ENCODE data around the gene MLIP.

DNA sequence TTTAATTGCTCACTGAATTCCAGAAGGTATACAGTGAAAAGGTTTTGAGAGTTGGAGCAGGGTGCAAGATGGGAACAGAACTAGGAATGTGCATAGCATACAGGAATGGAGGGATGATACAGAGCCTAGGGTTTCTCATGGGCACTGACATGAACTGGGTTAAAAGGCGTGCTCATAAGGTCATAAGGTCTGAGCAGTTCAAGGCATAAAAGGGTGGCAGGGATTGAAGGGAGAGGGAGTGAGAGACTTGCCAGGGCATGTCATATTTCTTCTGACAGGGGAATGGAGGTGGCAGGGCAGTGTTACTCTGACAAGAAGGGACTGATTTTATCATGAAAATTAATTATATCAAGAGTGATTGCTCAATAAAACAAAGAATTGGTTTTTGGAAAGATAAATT, 4.7 kb downstream of the MLIP start:
- TF ChIP-seq, protein P1, sequence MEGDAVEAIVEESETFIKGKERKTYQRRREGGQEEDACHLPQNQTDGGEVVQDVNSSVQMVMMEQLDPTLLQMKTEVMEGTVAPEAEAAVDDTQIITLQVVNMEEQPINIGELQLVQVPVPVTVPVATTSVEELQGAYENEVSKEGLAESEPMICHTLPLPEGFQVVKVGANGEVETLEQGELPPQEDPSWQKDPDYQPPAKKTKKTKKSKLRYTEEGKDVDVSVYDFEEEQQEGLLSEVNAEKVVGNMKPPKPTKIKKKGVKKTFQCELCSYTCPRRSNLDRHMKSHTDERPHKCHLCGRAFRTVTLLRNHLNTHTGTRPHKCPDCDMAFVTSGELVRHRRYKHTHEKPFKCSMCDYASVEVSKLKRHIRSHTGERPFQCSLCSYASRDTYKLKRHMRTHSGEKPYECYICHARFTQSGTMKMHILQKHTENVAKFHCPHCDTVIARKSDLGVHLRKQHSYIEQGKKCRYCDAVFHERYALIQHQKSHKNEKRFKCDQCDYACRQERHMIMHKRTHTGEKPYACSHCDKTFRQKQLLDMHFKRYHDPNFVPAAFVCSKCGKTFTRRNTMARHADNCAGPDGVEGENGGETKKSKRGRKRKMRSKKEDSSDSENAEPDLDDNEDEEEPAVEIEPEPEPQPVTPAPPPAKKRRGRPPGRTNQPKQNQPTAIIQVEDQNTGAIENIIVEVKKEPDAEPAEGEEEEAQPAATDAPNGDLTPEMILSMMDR (IDR thresholded peaks at IDR 0.05) = no peak
- TF ChIP-seq POLR2A (IDR thresholded peaks at IDR 0.05) = no peak

Measured in lower leg skin (tissue), 3 donors.